ENCODE results near the gene RBMS2.

DNA sequence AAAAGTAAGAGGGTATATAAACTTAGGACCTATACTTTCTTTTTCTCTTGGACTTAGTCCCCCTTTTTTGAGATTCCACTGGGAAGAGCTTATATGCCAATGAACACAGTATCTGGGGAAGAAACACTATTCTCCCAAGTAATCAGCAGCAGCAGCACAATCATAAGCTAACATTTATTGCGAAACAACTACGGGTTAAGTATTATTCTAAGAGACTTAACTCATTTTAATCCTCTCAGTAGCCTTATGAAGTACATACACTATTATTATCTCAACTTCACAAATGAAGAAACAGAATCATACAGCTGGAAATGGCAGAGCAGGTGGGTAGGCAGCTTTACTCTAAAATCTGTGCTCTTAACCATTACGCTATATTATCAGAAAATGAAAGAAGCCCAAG, 80.6 kb downstream of the RBMS2 start:
- TF ChIP-seq, protein P1, sequence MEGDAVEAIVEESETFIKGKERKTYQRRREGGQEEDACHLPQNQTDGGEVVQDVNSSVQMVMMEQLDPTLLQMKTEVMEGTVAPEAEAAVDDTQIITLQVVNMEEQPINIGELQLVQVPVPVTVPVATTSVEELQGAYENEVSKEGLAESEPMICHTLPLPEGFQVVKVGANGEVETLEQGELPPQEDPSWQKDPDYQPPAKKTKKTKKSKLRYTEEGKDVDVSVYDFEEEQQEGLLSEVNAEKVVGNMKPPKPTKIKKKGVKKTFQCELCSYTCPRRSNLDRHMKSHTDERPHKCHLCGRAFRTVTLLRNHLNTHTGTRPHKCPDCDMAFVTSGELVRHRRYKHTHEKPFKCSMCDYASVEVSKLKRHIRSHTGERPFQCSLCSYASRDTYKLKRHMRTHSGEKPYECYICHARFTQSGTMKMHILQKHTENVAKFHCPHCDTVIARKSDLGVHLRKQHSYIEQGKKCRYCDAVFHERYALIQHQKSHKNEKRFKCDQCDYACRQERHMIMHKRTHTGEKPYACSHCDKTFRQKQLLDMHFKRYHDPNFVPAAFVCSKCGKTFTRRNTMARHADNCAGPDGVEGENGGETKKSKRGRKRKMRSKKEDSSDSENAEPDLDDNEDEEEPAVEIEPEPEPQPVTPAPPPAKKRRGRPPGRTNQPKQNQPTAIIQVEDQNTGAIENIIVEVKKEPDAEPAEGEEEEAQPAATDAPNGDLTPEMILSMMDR (IDR thresholded peaks at IDR 0.05): no peak
- TF ChIP-seq, protein P2, sequence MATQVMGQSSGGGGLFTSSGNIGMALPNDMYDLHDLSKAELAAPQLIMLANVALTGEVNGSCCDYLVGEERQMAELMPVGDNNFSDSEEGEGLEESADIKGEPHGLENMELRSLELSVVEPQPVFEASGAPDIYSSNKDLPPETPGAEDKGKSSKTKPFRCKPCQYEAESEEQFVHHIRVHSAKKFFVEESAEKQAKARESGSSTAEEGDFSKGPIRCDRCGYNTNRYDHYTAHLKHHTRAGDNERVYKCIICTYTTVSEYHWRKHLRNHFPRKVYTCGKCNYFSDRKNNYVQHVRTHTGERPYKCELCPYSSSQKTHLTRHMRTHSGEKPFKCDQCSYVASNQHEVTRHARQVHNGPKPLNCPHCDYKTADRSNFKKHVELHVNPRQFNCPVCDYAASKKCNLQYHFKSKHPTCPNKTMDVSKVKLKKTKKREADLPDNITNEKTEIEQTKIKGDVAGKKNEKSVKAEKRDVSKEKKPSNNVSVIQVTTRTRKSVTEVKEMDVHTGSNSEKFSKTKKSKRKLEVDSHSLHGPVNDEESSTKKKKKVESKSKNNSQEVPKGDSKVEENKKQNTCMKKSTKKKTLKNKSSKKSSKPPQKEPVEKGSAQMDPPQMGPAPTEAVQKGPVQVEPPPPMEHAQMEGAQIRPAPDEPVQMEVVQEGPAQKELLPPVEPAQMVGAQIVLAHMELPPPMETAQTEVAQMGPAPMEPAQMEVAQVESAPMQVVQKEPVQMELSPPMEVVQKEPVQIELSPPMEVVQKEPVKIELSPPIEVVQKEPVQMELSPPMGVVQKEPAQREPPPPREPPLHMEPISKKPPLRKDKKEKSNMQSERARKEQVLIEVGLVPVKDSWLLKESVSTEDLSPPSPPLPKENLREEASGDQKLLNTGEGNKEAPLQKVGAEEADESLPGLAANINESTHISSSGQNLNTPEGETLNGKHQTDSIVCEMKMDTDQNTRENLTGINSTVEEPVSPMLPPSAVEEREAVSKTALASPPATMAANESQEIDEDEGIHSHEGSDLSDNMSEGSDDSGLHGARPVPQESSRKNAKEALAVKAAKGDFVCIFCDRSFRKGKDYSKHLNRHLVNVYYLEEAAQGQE (IDR thresholded peaks at IDR 0.05; ENCODE audit: insufficient read depth in 1 of 2, low read depth in 2 of 2, low read length in 1 of 2): no peak

All from Panc1 (cell line).